HepG2 (cell line): ENCODE results near the gene HOXC12. TPM values are rescaled to one million over a fixed set of nuclear protein-coding genes. Genes with fewer than 3 reads are reported as not detected.
A peak's percentile ranks its signal among the peaks of the same experiment; 100 is the strongest.

Experiments used
- FOXA1 ChIP-seq, 2 experiments: fragments of 450-650 bp in 1 of 2; sonication (generic) in 1 of 2; formaldehyde crosslinking in 1 of 2; IDR thresholded peaks; 2 replicates each; pipeline versions ENCODE4 v1.4.0 to v1.6.1; 2016 to 2020; ENCODE audit warnings: missing genetic modification reagents in 1 of 2
- GATAD2A ChIP-seq: IDR thresholded peaks from 2 replicates; pipeline ENCODE4 v1.6.1; 2016
- HNF4A ChIP-seq: sonication (generic); formaldehyde crosslinking; IDR thresholded peaks from 2 replicates; pipeline ENCODE4 v1.4.0; 2020; ENCODE audit warnings: missing genetic modification reagents
- HNRNPK ChIP-seq: fragments of 200-400 bp; formaldehyde crosslinking; IDR thresholded peaks from 2 replicates; pipeline ENCODE4 v1.6.1; 2018; ENCODE audit warnings: low read length, low read depth, moderate library complexity, mild to moderate bottlenecking; ENCODE audit not compliant: poor library complexity, severe bottlenecking
- MEIS1 ChIP-seq: sonication (generic); formaldehyde crosslinking; IDR thresholded peaks from 2 replicates; pipeline ENCODE4 v1.9.0; 2021; ENCODE audit warnings: mild to moderate bottlenecking, missing genetic modification reagents, moderate library complexity, borderline replicate concordance
- NR2F6 ChIP-seq, 2 experiments: IDR thresholded peaks; 2 replicates each; pipeline ENCODE4 v1.6.1; 2016; ENCODE audit warnings: antibody characterized with exemption in 1 of 2, mild to moderate bottlenecking in 1 of 2
- SRY ChIP-seq: sonication (generic); formaldehyde crosslinking; IDR thresholded peaks from 2 replicates; pipeline ENCODE4 v1.8.0; 2022; ENCODE audit warnings: mild to moderate bottlenecking, missing genetic modification reagents
- XRCC5 ChIP-seq: fragments of 200-400 bp; formaldehyde crosslinking; optimal IDR thresholded peaks from 2 replicates; pipeline ENCODE3; 2017; ENCODE audit warnings: mild to moderate bottlenecking, low read length
- ZBTB40 ChIP-seq, 2 experiments: fragments of 450-650 bp in 1 of 2; sonication (generic) in 1 of 2; formaldehyde crosslinking in 1 of 2; IDR thresholded peaks; 2 replicates each; pipeline versions ENCODE4 v1.6.1 to v1.8.0; 2016 to 2022; ENCODE audit warnings: antibody characterized with exemption in 1 of 2, mild to moderate bottlenecking in 1 of 2, missing genetic modification reagents in 1 of 2
- ZFP91 ChIP-seq: sonication (generic); formaldehyde crosslinking; IDR thresholded peaks from 2 replicates; pipeline ENCODE4 v1.9.0; 2022; ENCODE audit warnings: missing genetic modification reagents, mild to moderate bottlenecking, borderline replicate concordance
- ZNF530 ChIP-seq: sonication (generic); formaldehyde crosslinking; IDR thresholded peaks from 2 replicates; pipeline ENCODE4 v1.5.0; 2020; ENCODE audit warnings: low read depth, mild to moderate bottlenecking, missing genetic modification reagents
- ZNF639 ChIP-seq: conservative IDR thresholded peaks from 2 replicates; pipeline ENCODE4 v1.6.1; 2018; ENCODE audit warnings: missing genetic modification reagents
- ZNF800 ChIP-seq: sonication (generic); formaldehyde crosslinking; IDR thresholded peaks from 2 replicates; pipeline ENCODE4 v1.4.0; 2020; ENCODE audit warnings: missing genetic modification reagents
- polyA plus RNA-seq, 8 experiments: library from polyadenylated mRNA; depleted of rRNA in 3 of 8; stranded (reverse) in 7 of 8; unstranded in 1 of 8; fragments of >200 nt; fragmentation: Illumina TruSeq in 4 of 8; extraction: Trizol in 4 of 8; gene quantifications; 2 replicates each; pipeline versions ENCODE4 v1.2.1 to v1.2.3, GENCODE V29; 2011 to 2016; ENCODE audit warnings: low read depth in 4 of 8, missing spikeins in 1 of 8, mixed read lengths in 1 of 8; ENCODE audit not compliant: insufficient read depth in 1 of 8
- total RNA-seq, 5 experiments: library from RNA; depleted of rRNA; stranded (reverse); fragments of >200 nt; fragmentation: Illumina TruSeq; extraction: Trizol; gene quantifications; 2 replicates each; pipeline ENCODE4 v1.2.3, GENCODE V29; 2016; ENCODE audit warnings: low read depth in 1 of 5

HOXC12 gene
- total and polyA plus RNA-seq, 2 of the 13 experiments (the other 11 are each of a cell fraction or from before 2014, with no cell fraction given): not detected

GRCh38 chr12:53994264-53995001 lies 39.7 kb downstream of the HOXC12 start (continued):
- TF ChIP-seq ZBTB40 (IDR thresholded peaks at IDR 0.05): no peak
- TF ChIP-seq ZBTB40 (CRISPR knock-in tag; IDR thresholded peaks at IDR 0.05): 0 out of 2 replicates have a peak, but pooled peaks have one; percentile 15
- no peak for TF ChIP-seq ZNF530 (CRISPR knock-in tag)
- peak; percentile 72; the same call in 1 of the 2 replicates for TF ChIP-seq ZNF800 (CRISPR knock-in tag)
- peak; percentile 48 for TF ChIP-seq XRCC5
- peak; percentile 11 for TF ChIP-seq HNRNPK
- TF ChIP-seq SRY (CRISPR knock-in tag): peak; percentile 40; the same call in 1 of the 2 replicates
- no peak for TF ChIP-seq ZNF639
- TF ChIP-seq ZFP91: peak; percentile 41; the same call in 1 of the 2 replicates
- peak; percentile 41 for TF ChIP-seq GATAD2A (CRISPR knock-in tag)
- peak; percentile 31; the same call in 1 of the 2 replicates for TF ChIP-seq MEIS1 (CRISPR knock-in tag)
- no peak for TF ChIP-seq NR2F6 (IDR thresholded peaks at IDR 0.05)
- 0 out of 2 replicates have a peak, but pooled peaks have one; percentile 28 for TF ChIP-seq NR2F6 (CRISPR knock-in tag; IDR thresholded peaks at IDR 0.05)
- TF ChIP-seq FOXA1 (IDR thresholded peaks at IDR 0.05): no peak
- peak; percentile 12; the same call in 1 of the 2 replicates for TF ChIP-seq FOXA1 (CRISPR knock-in tag; IDR thresholded peaks at IDR 0.05)
- TF ChIP-seq HNF4A (CRISPR knock-in tag): peak; percentile 91
